ENCODE results near the gene SCAI.

The SCAI gene

GRCh38 chr9:124908098-124908497, 235.2 kb downstream of the SCAI start:
- H3K27ac ChIP-seq, result no peak overlapping the region
- TF ChIP-seq ZFX (IDR thresholded peaks at IDR 0.05; ENCODE audit: borderline replicate concordance) (no peak), CTCF (IDR thresholded peaks at IDR 0.05) (no peak)

DNA sequence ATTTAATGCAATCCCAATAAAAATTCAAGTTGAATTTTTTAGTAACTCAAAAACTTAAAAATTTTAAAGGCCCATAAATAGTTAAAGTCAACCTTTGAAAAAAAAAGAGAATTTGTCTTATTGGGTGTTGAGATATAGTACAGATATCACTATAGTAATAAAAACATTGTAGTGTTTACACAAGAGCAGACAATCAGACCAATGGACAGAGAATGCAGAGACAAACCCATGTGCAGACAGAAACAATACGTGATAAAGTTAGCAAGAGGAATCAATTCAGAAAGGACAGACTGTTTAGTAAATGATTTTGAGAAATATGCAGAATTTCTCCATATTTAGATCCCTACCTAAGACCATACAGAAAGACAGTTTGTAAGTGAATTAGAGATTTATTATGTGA, 236.4 kb downstream of the SCAI start:
- H3K27ac ChIP-seq, result no peak overlapping the region
- no peak for TF ChIP-seq ZFX (IDR thresholded peaks at IDR 0.05; ENCODE audit: borderline replicate concordance)
- TF ChIP-seq CTCF (IDR thresholded peaks at IDR 0.05), result no peak

DNA sequence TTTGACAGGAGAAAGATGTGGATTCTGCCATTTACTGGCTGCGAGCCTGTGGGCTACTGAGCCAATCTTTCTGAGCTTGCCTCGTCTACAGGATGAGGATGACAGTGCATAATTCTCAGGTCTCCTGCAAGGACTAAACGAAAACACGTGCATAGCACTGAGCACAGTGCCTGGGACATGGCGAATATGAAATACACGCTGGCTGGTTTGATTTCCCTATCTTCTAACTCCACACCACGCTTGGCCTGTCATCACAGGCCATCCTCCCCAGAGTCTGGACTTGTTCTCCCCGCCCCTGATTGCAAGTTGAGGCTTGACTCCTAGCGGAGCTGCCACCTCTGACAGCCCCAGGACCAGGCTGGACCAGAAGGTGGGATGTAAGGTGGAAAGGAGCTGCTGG, 243.5 kb downstream of the SCAI start:
- TF ChIP-seq CTCF (IDR thresholded peaks at IDR 0.05), result no peak
- no peak for TF ChIP-seq ZFX (IDR thresholded peaks at IDR 0.05; ENCODE audit: borderline replicate concordance)
- H3K27ac ChIP-seq, result no peak overlapping the region

DNA sequence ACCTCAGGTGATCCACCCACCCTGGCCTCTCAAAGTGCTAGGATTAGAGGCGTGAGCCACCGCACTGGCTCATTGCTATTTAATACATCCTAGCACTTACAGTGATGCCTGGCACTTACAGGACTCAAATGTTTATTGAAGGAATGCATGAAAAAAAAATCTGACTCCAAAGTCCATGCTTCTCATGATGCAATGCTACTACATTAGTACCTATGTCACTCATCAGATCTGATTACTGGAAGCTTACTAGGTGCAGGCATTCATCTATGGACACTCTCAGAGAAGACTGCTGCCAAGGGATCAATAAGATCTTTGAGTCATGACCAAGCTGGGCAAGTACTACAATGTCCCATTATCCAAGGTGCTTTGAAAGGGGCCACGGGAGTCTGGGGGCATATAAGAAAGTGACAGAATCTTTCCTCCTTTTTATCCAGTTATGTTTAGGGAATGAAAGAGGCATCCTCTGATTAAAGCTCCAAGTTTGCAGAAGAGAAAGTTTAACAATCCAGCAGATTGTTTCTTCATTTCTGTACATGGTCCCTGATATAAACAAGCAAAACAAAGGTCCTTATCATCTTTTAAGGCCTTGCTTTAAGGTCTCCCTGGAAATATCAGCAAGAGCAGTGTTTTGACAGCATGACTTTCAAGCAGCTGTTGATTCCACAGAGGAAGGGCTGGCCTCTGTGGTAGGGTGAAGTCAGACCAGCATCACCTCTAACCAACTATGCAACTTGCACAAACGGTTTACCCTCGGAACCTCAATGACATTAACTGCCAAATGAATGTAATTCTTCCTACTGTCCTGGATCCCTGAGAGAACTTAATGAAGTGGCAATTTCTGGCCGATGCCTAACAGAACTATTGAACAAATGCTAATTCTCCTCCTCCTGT, 245.5 kb downstream of the SCAI start:
- H3K27ac ChIP-seq, result no peak overlapping the region

DNA sequence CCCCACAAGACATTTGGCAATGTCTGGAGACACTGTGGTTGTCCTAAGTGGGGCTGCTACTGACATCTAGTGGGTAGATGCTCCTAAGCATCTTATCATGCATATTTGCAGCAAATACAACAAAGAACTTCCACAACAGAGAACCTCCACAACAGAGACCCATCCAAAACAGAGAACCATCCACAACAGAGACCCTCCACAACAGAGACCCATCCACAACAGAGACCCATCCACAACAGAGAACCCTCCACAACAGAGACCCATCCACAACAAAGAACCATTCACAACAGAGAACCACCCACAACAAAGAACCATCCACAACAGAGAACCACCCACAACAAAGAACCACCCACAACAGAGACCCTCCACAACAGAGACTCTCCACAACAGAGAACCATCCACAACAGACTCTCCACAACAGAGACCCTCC, 248.6 kb downstream of the SCAI start:
- no peak; the same call in 1 of the 2 replicates for TF ChIP-seq CTCF (IDR thresholded peaks at IDR 0.05)
- no peak for TF ChIP-seq ZFX (IDR thresholded peaks at IDR 0.05; ENCODE audit: borderline replicate concordance)
- no peak overlapping the region for H3K27ac ChIP-seq

More for the DNA sequence above, 245.5 kb downstream of the SCAI start:
- TF ChIP-seq CTCF (IDR thresholded peaks at IDR 0.05) (no peak), ZFX (IDR thresholded peaks at IDR 0.05; ENCODE audit: borderline replicate concordance) (no peak)

GRCh38 chr9:124894035-124894740, 249.1 kb downstream of the SCAI start:
- 0 out of 2 replicates have a peak, but pooled peaks have one; percentile 21 for TF ChIP-seq CTCF (IDR thresholded peaks at IDR 0.05)
- TF ChIP-seq ZFX (IDR thresholded peaks at IDR 0.05; ENCODE audit: borderline replicate concordance), result no peak
- no peak overlapping the region for H3K27ac ChIP-seq

Data from 22Rv1 (cell line).